Upper lobe of right lung (tissue), 1 donor: ENCODE measurements around the gene ALDH3A2. TPM values are rescaled to one million over a fixed set of nuclear protein-coding genes. Genes with fewer than 3 reads are reported as not detected.

Experiments
- ATAC-seq: fragments of 200-7000 bp; cut with Tn5 transposase; one replicate; pipeline ENCODE4 v1.9.1; 2020; ENCODE audit warnings: mild to moderate bottlenecking, moderate library complexity
- DNase-seq: peaks from one replicate; pipeline ENCODE4 v3.0.0-alpha.2; 2020
- H3K27ac ChIP-seq: fragments of 200-600 bp; one replicate; pipeline ENCODE4 v1.8.0; 2022
- H3K27me3 ChIP-seq: fragments of 200-600 bp; one replicate; pipeline ENCODE4 v1.8.0; 2022; ENCODE audit warnings: mild to moderate bottlenecking
- H3K36me3 ChIP-seq: fragments of 200-600 bp; one replicate; pipeline ENCODE4 v1.8.0; 2022
- H3K4me1 ChIP-seq: fragments of 200-600 bp; one replicate; pipeline ENCODE4 v1.8.0; 2022
- H3K4me3 ChIP-seq: fragments of 200-600 bp; one replicate; pipeline ENCODE4 v1.8.0; 2022; ENCODE audit warnings: mild to moderate bottlenecking
- H3K9me3 ChIP-seq: fragments of 200-600 bp; one replicate; pipeline ENCODE4 v1.8.0; 2022
- CTCF ChIP-seq: fragments of 200-600 bp; IDR thresholded peaks from one replicate; pipeline ENCODE4 v1.8.0; 2022; ENCODE audit warnings: antibody characterized with exemption
- intact Hi-C: fragments of 100-400 bp; cut with DNase I; formaldehyde crosslinking; loops from one replicate; pipeline ENCODE4 v1.11.0; 2022
- total RNA-seq: library from RNA; stranded (reverse); fragmentation: NEBNext Ultra II Directional; extraction: Animal tissue kit (Norgen Biotek cat#: 25700); gene quantifications from one replicate; pipeline ENCODE4 v1.2.1, GENCODE V29; 2021
- donor health status: DM: no; HTN: yes; CAD: no; lungs with severe emphysema.

The ALDH3A2 gene
- total RNA-seq, 1 donor from 2014 or later = 134 TPM

- intact Hi-C loops = no loop called here
- H3K4me3 ChIP-seq = no peak overlapping the region
These were observed 30.5 kb upstream of the ALDH3A2 start for GRCh38 chr17:19618015-19618414.

GRCh38 chr17:19619705-19620325, 28.7 kb upstream of the ALDH3A2 start:
- H3K4me1 ChIP-seq = no peaks in the 10 kb centered on the region
- H3K27ac ChIP-seq = no peak overlapping the region
- ATAC-seq (no peak), DNase-seq (no peak)
- peaks cover 33% of the 10 kb centered on the region for H3K9me3 ChIP-seq
- no peak for TF ChIP-seq CTCF
- H3K36me3 ChIP-seq = no peaks in the 10 kb centered on the region
- no peak overlapping the region for H3K4me3 ChIP-seq
- H3K27me3 ChIP-seq = no peaks in the 10 kb centered on the region
- intact Hi-C loops = no loop called here

More at GRCh38 chr17:19618015-19618414, 30.5 kb upstream of the ALDH3A2 start:
- Histone ChIP-seq H3K36me3 (no peaks in the 10 kb centered on the region), H3K9me3 (peaks cover 33% of the 10 kb centered on the region), H3K27ac (no peak overlapping the region), H3K4me1 (no peaks in the 10 kb centered on the region), H3K27me3 (no peaks in the 10 kb centered on the region)
- TF ChIP-seq CTCF = no peak
- no peak for DNase-seq
- ATAC-seq = no peak

- Histone ChIP-seq H3K27ac (no peak overlapping the region), H3K27me3 (no peaks in the 10 kb centered on the region), H3K4me3 (no peak overlapping the region), H3K9me3 (peaks cover 33% of the 10 kb centered on the region), H3K36me3 (no peaks in the 10 kb centered on the region), H3K4me1 (no peaks in the 10 kb centered on the region)
- no peak for TF ChIP-seq CTCF
- ATAC-seq (no peak), DNase-seq (no peak)
- intact Hi-C loops = no loop called here
These were observed 26.9 kb upstream of the ALDH3A2 start for GRCh38 chr17:19621697-19622096.

- Histone ChIP-seq H3K9me3 (no peaks in the 10 kb centered on the region), H3K36me3 (no peaks in the 10 kb centered on the region), H3K27me3 (no peaks in the 10 kb centered on the region), H3K27ac (no peak overlapping the region), H3K4me3 (no peak overlapping the region), H3K4me1 (no peaks in the 10 kb centered on the region)
- no peak for DNase-seq
- intact Hi-C loops = no loop called here
- no peak for ATAC-seq
- TF ChIP-seq CTCF = no peak
These were observed 22.5 kb upstream of the ALDH3A2 start for GRCh38 chr17:19626079-19626478.

GRCh38 chr17:19629449-19629848, 19.1 kb upstream of the ALDH3A2 start:
- no peaks in the 10 kb centered on the region for H3K36me3 ChIP-seq
- no peaks in the 10 kb centered on the region for H3K9me3 ChIP-seq
- no peaks in the 10 kb centered on the region for H3K27me3 ChIP-seq
- intact Hi-C loops = no loop called here
- no peak for ATAC-seq
- H3K27ac ChIP-seq = no peak overlapping the region
- no peak for TF ChIP-seq CTCF
- DNase-seq = no peak
- no peaks in the 10 kb centered on the region for H3K4me1 ChIP-seq
- H3K4me3 ChIP-seq = no peak overlapping the region

GRCh38 chr17:19630035-19630434, 18.5 kb upstream of the ALDH3A2 start:
- Histone ChIP-seq H3K4me3 (no peak overlapping the region), H3K9me3 (no peaks in the 10 kb centered on the region), H3K27ac (no peak overlapping the region), H3K4me1 (no peaks in the 10 kb centered on the region), H3K27me3 (no peaks in the 10 kb centered on the region), H3K36me3 (no peaks in the 10 kb centered on the region)
- no peak for TF ChIP-seq CTCF
- DNase-seq (no peak), ATAC-seq (no peak)
- intact Hi-C loops = no loop called here
